GM10248 (cell line): Measurements from ENCODE around the gene DNTT.

ENCODE experiments used
- CTCF ChIA-PET: fragments of 300-600 bp; sonication (Branson Sonifier 250); formaldehyde crosslinking; extraction: SDS; loops from one replicate; lab custom pipeline; 2021; ENCODE audit warnings: antibody characterized with exemption; lab: Yijun Ruan, JAX
- POLR2A ChIA-PET: fragments of 350-650 bp; sonication (Branson Sonifier 250); formaldehyde crosslinking; extraction: SDS; loops from one replicate; lab custom pipeline; 2020; ENCODE audit warnings: antibody characterized with exemption; lab: Yijun Ruan, JAX
- DNase-seq: peaks from one replicate; pipeline ENCODE4 v3.0.0; 2012; ENCODE audit errors: extremely low spot score
- TF ChIP-seq, protein P1 (sequence below): IDR thresholded peaks from 2 replicates; pipeline ENCODE4 v1.5.1; 2012; ENCODE audit warnings: mild to moderate bottlenecking, low read depth; ENCODE audit errors: extremely low read depth, missing control alignments, control extremely low read depth

DNTT gene

DNA sequence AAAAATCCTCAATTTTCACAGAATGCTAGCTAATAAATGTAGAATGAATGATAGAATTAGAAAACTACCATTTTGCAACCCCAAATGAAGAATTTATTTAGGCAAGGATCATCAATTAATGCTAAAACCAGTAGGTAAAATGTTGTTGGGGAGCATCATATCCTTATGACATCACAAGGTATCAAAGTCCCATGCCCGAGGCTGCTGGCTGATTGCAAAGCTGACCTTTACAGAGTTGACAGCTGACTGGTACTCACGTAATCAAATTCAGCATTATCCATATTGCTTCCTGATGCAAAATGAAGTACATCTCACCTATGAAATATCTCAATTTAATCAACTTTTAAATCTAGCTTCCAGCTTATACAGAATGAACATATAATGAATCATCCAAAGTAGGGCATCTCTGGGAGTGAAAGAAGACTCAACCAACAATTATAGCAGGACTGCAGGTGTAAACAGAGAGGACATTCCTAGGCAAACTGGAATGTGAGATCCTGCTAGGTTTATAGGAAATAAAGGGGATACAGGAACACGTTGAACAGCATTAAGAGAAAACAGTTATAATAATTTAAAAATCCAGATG is 22.7 kb upstream of the DNTT start:
- POLR2A ChIA-PET, result no interaction called here
- TF ChIP-seq, protein P1, sequence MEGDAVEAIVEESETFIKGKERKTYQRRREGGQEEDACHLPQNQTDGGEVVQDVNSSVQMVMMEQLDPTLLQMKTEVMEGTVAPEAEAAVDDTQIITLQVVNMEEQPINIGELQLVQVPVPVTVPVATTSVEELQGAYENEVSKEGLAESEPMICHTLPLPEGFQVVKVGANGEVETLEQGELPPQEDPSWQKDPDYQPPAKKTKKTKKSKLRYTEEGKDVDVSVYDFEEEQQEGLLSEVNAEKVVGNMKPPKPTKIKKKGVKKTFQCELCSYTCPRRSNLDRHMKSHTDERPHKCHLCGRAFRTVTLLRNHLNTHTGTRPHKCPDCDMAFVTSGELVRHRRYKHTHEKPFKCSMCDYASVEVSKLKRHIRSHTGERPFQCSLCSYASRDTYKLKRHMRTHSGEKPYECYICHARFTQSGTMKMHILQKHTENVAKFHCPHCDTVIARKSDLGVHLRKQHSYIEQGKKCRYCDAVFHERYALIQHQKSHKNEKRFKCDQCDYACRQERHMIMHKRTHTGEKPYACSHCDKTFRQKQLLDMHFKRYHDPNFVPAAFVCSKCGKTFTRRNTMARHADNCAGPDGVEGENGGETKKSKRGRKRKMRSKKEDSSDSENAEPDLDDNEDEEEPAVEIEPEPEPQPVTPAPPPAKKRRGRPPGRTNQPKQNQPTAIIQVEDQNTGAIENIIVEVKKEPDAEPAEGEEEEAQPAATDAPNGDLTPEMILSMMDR, result no peak
- CTCF ChIA-PET, result interaction anchor here (1.1 to 1.4 kb wide), 5 partner anchors 10 to 52 kb away, joined by 3 to 8 read pairs (median 3); partner anchors contain the start of gene BLNK
- no peak for DNase-seq

GRCh38 chr10:96283351-96283750 is 20.9 kb upstream of the DNTT start:
- ChIA-PET POLR2A (no interaction called here), CTCF (interaction anchor here (1.0 to 5.3 kb wide), 2 partner anchors 22 to 53 kb away, joined by 3 to 49 read pairs; no protein-coding TSS in a partner anchor)
- no peak for DNase-seq
- TF ChIP-seq, protein P1, result no peak

- ChIA-PET POLR2A (no interaction called here), CTCF (interaction anchor here (1.0 to 5.3 kb wide), 2 partner anchors 22 to 53 kb away, joined by 3 to 49 read pairs; no protein-coding TSS in a partner anchor)
- TF ChIP-seq, protein P1, result no peak
- no peak for DNase-seq
Measured at GRCh38 chr10:96283756-96284155, 20.5 kb upstream of the DNTT start.

- CTCF ChIA-PET, result interaction anchor here (1.3 to 5.3 kb wide), 4 partner anchors 9 to 55 kb away, joined by 3 to 49 read pairs (median 8); no protein-coding TSS in a partner anchor
Measured at GRCh38 chr10:96285331-96285752, 18.9 kb upstream of the DNTT start.

GRCh38 chr10:96287392-96288105 is 16.7 kb upstream of the DNTT start:
- TF ChIP-seq, protein P1, result no peak
- CTCF ChIA-PET, result interaction anchor here (1.1 to 5.3 kb wide), 11 partner anchors 10 to 270 kb away, joined by 3 to 49 read pairs (median 5); partner anchors contain the start of genes BLNK and DNTT
- POLR2A ChIA-PET, result no interaction called here
- DNase-seq, result peak; percentile 46

More at GRCh38 chr10:96285331-96285752, 18.9 kb upstream of the DNTT start:
- no peak for DNase-seq
- POLR2A ChIA-PET, result no interaction called here
- TF ChIP-seq, protein P1, result no peak

DNA sequence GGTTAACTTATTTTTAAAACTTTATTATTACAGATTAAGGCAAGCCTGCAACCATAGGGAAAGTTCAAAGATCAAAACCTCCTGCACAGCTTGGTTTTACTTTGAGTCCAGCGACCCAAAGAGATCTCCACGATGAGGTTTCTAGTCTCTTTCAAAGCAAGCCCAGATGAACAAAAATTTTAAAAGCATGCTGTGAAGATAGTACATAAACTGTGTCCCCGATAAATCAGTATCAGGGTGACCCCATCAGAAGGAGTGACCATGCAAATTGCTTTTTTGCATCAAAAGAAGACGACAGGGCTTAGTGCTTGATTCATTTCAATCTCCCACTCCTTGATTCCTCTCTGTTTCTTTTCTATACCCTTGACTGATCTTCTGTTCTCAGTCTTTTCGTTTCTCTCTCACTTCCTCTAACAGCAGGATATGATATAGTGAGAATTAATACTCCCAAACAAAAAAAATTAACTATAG is 16.0 kb upstream of the DNTT start:
- TF ChIP-seq, protein P1, result no peak
- ChIA-PET CTCF (interaction anchor here (1.1 to 5.3 kb wide), 9 partner anchors 12 to 271 kb away, joined by 3 to 49 read pairs (median 7); partner anchors contain the start of genes BLNK and DNTT), POLR2A (no interaction called here)
- DNase-seq, result peak; percentile 65
